VCaP (cell line): ENCODE measurements around the gene NRCAM.
"Not testable (repeated sequence)": the region's sequence is repeated elsewhere in the genome, so short reads cannot be mapped to it uniquely, and the experiment has no call there.

Experiments
- H3K27ac ChIP-seq: fragments of 450-650 bp; 2 replicates; pipeline ENCODE4 v1.5.1; 2017
- TF ChIP-seq, protein P1 (sequence below): fragments of 450-650 bp; conservative IDR thresholded peaks from 2 replicates; pipeline ENCODE4 v1.5.1; 2017; ENCODE audit warnings: mild to moderate bottlenecking, moderate library complexity

Gene NRCAM

GRCh38 chr7:108455998-108456677 is at the start of gene NRCAM:
TSS of gene NRCAM (minus strand) at chr7:108456436. CDS start at chr7:108240064, 216,372 bp downstream.
- H3K27ac ChIP-seq, result peak within 1 kb of the TSS; percentile 76

GRCh38 chr7:108504576-108504975 is 48.3 kb upstream of the NRCAM start:
- not testable (repeated sequence) for H3K27ac ChIP-seq

More at GRCh38 chr7:108455998-108456677, at the start of gene NRCAM:
- TF ChIP-seq, protein P1, sequence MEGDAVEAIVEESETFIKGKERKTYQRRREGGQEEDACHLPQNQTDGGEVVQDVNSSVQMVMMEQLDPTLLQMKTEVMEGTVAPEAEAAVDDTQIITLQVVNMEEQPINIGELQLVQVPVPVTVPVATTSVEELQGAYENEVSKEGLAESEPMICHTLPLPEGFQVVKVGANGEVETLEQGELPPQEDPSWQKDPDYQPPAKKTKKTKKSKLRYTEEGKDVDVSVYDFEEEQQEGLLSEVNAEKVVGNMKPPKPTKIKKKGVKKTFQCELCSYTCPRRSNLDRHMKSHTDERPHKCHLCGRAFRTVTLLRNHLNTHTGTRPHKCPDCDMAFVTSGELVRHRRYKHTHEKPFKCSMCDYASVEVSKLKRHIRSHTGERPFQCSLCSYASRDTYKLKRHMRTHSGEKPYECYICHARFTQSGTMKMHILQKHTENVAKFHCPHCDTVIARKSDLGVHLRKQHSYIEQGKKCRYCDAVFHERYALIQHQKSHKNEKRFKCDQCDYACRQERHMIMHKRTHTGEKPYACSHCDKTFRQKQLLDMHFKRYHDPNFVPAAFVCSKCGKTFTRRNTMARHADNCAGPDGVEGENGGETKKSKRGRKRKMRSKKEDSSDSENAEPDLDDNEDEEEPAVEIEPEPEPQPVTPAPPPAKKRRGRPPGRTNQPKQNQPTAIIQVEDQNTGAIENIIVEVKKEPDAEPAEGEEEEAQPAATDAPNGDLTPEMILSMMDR, result no peak

DNA sequence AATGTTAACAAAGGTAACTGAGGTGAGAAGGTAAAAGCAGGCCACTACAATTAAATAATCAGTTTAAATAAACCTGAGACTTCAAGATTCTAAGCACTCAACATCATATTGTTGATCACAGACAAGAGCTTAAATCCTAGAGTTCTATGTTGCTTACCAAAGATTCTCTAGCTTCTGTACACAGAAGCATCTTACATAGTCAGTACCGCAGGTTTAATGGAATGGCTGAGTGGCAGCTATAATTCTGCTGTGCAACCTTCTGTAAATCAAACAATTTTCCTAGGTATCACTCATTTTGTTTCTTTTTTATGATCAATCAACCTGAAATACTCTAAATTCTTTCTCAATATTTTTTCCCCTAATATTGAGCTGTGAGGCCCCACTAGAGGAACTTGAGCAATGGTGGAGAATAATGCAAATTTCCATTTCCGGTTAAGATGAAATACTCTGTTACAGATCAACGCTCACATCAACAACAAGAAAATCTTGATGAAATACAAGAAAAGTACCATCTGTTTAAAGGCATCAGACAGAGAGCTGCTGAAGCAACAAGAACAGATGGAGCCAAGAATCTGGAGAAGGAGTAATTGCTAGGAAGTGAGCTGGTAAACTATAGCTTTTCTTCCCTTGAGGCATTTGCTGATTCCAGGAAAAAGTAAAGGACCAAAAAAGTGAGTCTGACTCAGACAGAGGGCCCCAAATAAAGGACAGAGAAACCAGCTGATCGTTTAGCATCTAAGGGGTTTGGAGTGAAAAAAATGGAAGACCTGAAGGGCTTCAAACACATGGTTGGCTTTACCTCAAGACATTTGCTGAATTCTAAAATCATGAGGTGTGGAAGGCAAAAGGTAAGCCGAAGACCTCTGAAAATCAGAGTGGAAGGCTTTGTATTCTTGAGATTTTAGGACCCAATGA is 47.1 kb upstream of the NRCAM start:
- H3K27ac ChIP-seq, result no peak overlapping the region
- TF ChIP-seq, protein P1, result no peak

DNA sequence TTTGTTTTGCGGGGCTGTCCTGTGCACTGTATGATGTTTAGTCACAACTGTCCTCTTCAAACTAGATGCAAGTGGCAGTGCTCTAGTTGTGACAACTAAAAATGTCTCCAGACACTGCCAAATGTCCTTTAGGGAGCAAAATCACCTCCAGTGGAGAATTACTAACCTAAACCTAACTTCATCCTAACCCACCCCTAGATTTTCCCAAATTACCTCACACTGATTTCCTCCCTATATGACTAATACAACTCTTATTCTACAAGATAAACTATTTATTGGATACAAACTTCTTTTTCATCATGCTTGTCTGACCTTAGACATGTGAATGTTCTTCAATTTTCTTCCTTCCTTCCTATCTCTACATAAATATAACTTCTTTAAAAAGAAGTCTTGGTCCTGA is 43.3 kb upstream of the NRCAM start:
- TF ChIP-seq, protein P1, result no peak
- no peak overlapping the region for H3K27ac ChIP-seq

GRCh38 chr7:108498481-108498880 is 42.2 kb upstream of the NRCAM start:
- H3K27ac ChIP-seq, result no peak overlapping the region
- TF ChIP-seq, protein P1, result no peak

- TF ChIP-seq, protein P1, result peak; percentile 90
- H3K27ac ChIP-seq, result no peak overlapping the region
These were observed 41.0 kb upstream of the NRCAM start for GRCh38 chr7:108497082-108497725.

DNA sequence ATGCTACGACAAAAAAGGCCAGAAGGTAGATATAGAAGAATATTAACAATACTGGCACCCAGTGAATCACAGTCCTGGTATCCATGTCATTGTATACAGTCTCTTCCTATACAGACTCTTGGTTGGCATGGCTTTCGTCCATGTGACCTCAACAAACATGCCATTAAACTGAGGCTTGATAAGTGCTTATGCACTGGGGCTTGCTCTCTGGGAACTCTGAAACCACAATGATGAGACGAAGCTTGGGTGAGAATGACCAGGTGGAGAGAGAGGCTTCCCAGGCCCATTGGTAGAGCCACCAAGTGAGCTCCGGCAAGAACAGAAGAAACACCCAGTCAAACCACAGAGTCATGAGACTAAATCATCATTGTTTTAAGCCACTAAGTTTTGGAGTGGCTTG is 36.5 kb upstream of the NRCAM start:
- H3K27ac ChIP-seq, result no peak overlapping the region
- TF ChIP-seq, protein P1, result no peak
